ENCODE measurements around the gene MOV10L1. TPM values are rescaled to one million over a fixed set of nuclear protein-coding genes. Genes with fewer than 3 reads are reported as not detected.

MOV10L1 gene
- total and polyA plus RNA-seq, 9 of the 15 experiments (the other 6 are each of a cell fraction or from before 2014, with no cell fraction given) = 0.06 to 0.43 (median 0.15) TPM

- TF ChIP-seq PHB (CRISPR knock-in tag; IDR thresholded peaks at IDR 0.05) = no peak
- no peak for TF ChIP-seq SIX5 (IDR thresholded peaks at IDR 0.05; ENCODE audit: borderline replicate concordance in 1 of 2, insufficient read depth in 1 of 2, low read depth in 1 of 2, low read length in 2 of 2)
- no peak for TF ChIP-seq GABPB2 (CRISPR knock-in tag; conservative IDR thresholded peaks at IDR 0.05)
- TF ChIP-seq SRSF3 (IDR thresholded peaks at IDR 0.05; ENCODE audit: insufficient read depth, low read length) = no peak
- TF ChIP-seq CTCFL (IDR thresholded peaks at IDR 0.05; ENCODE audit: borderline replicate concordance, insufficient read depth, low read depth, low read length, poor library complexity, severe bottlenecking) = no peak
- no peak for TF ChIP-seq AFF1 (IDR thresholded peaks at IDR 0.05; ENCODE audit: low read depth in 1 of 2, partially characterized antibody in 2 of 2)
- TF ChIP-seq CEBPB (tag; IDR thresholded peaks at IDR 0.05) = no peak
- no peak for TF ChIP-seq NCOA1 (IDR thresholded peaks at IDR 0.05; ENCODE audit: low read depth)
- TF ChIP-seq SLC30A9 (CRISPR knock-in tag; IDR thresholded peaks at IDR 0.05) = no peak
- TF ChIP-seq ZNF431 (CRISPR knock-in tag; IDR thresholded peaks at IDR 0.05) = no peak
- no peak for TF ChIP-seq ZNF354B (CRISPR knock-in tag; IDR thresholded peaks at IDR 0.05)
- no peak for TF ChIP-seq ZNF174 (CRISPR knock-in tag; IDR thresholded peaks at IDR 0.05)
- no TSS peak for BruUV-seq (replicated peaks)
- no peak overlapping the region for H3K27ac ChIP-seq (ENCODE audit: extremely low read depth, low read depth, low read length)
- ChIA-PET POLR2A (interaction anchor here (0.7 to 1.3 kb wide), 2 partner anchors 11 to 174 kb away, joined by 3 to 4 read pairs; no protein-coding TSS in a partner anchor), CTCF (ENCODE audit: low intra/inter-chr PET ratio) (no interaction called here)
- no peak overlapping the region for H3K9ac ChIP-seq (ENCODE audit: insufficient read depth in 1 of 2, low read depth in 2 of 2, low read length in 2 of 2)
- ATAC-seq = no peak
- no peak for DNase-seq (ENCODE audit: extremely low read depth in 1 of 4, low spot score in 3 of 4)
- no peaks in the 10 kb centered on the region for H3K9me3 ChIP-seq (replicated peaks; ENCODE audit: control insufficient read depth, insufficient read depth, low read depth, low read length)
- H3K27me3 ChIP-seq (ENCODE audit: control insufficient read depth in 2 of 2, insufficient read depth in 2 of 2, low read length in 2 of 2) = no peaks in the 10 kb centered on the region
- in situ Hi-C loops (cut with MboI) = loop anchor here (5.0 kb wide), 1 partner anchor 71 kb away; no protein-coding TSS in a partner anchor
- WGBS (ENCODE audit: insufficient coverage, low coverage, missing lambda C conversion rate) = 73% methylated on average over 5 of the region's 6 CpGs
- H4K20me1 ChIP-seq (replicated peaks; ENCODE audit: control insufficient read depth, insufficient read depth, low read length) = no peaks in the 10 kb centered on the region
- intact Hi-C loops (cut with micrococcal nuclease) = loop anchor here (10.0 kb wide), 1 partner anchor 203 kb away; the partner anchor contains the start of gene PPP6R2
- no peak overlapping the region for H3K4me3 ChIP-seq
- no peak for FAIRE-seq
- H3K79me2 ChIP-seq (ENCODE audit: control insufficient read depth, insufficient read depth, low read length) = no peaks in the 10 kb centered on the region
- no peaks in the 10 kb centered on the region for H3K36me3 ChIP-seq (ENCODE audit: control insufficient read depth, insufficient read depth, low read length)
- no peak overlapping the region for H3K4me2 ChIP-seq (ENCODE audit: insufficient read depth, low read length)
- no peak overlapping the region for H2AFZ ChIP-seq (ENCODE audit: low read depth, low read length)
- H3K9me1 ChIP-seq (ENCODE audit: control insufficient read depth, insufficient read depth, low read length) = no peaks in the 10 kb centered on the region
- H3K4me1 ChIP-seq (replicated peaks in 1 of 2; ENCODE audit: control insufficient read depth in 2 of 2, insufficient read depth in 2 of 2, low read length in 2 of 2) = peaks cover 12 to 18% of the 10 kb centered on the region in 2 experiments; a peak in 4 of 5 replicates
Observed at GRCh38 chr22:50141462-50141861, 51.7 kb downstream of the MOV10L1 start.

All from K562 (cell line).